GM19193 (cell line): Measurements from ENCODE around the gene TNNC1.

Source experiments
- POLR2A ChIP-seq: IDR thresholded peaks from 4 replicates; pipeline ENCODE4 v1.6.1; 2011; ENCODE audit not compliant: insufficient read depth, insufficient read length; ENCODE audit errors: extremely low read depth

Gene TNNC1

DNA sequence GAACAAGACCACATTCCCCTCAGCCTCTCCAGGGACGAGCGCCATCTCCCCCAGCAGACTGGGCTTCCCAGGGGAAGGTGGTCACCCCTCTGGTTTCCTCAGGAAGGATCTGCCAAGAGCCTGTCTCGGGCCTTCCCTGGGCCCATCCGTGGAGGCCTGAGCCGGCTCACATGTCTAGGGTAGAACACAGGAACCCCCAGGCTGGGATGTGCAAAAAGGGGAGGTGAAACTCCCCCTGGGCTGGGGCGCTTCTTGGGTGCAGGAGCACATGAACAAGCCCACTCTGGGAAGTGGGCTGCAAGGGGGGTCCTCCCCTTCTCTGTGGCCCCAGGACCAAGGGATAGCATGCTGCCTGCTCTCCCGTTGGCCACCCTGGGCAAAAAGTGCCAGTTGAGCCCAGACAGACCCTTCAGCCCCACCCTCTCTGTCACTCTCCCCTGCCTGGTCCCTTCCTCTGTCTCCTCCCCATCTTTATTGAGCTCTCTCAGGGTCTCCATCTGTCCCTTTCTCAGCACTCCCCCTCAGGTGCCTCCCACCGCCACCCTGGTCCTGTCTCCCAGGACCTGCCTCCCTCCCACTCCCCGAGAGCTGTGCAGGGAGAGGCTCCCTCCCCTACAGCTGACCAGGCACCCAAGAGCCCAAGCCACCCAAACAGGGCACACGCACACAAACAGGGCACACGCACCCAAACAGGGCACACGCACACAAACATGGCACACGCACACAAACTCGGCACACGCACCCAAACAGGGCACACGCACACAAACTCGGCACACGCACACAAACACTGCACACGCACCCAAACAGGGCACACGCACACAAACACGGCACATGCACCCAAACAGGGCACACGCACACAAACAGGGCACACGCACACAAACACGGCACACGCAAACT lies 9.8 kb downstream of the TNNC1 start:
- TF ChIP-seq POLR2A, result no peak

DNA sequence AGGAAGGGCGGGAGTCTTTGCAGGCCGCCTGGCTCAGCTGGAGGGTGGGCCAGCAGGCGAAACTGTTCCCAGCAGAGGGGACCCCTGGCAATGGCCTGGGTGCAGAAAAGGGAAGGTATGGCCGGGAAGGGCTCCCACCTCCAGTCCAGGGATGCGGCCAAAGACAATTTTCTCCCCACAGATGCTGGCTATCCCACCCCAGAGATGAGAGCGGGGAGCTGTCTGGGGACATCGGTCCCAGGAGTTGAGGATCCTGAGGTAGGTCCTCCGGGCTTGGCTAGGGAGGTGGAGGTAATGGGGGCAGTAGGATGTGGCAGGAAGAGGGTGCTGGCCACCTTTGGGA lies 10.6 kb downstream of the TNNC1 start:
- TF ChIP-seq POLR2A, result no peak

DNA sequence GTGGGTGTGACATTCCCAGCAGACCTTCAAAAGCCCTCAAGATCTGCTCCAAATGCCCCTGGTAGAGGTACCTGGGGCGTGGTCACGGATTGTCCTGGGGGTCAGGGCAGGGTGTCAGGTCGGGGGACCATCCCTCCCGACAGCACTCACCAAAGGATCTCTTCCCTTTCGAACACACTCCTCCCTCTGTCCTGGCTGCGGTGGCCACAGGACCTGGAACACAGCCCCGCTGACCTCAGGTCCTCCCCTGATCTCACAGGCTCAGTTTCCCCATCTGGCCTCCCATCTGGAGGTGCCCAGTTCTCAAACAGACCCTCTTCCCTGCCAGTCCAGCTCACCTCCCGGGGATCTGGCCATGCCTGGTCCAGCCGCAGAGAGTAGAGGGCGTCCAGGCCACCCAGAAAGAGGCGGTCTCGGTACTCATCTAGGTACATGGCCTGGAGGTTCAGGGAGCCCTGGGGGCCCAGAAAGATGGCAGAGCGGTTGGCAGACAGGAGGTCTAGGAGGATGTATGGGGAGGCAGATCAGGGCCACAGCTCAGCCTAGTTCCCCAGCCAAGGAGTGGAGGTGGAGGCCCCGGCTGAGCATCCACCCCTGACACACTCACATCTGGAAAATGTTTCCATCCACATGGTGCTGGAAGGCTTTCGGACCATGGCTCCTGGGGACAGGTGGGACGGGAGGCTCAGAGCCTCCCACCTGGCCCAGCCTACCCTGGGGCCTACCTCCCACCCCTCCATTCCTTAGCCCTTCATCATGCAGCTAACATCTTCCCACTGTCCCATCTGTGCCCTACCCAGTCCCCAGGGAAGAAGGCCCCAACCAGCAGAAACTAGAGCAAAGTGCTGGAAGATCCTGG lies 11.2 kb downstream of the TNNC1 start:
- TF ChIP-seq POLR2A, result no peak

DNA sequence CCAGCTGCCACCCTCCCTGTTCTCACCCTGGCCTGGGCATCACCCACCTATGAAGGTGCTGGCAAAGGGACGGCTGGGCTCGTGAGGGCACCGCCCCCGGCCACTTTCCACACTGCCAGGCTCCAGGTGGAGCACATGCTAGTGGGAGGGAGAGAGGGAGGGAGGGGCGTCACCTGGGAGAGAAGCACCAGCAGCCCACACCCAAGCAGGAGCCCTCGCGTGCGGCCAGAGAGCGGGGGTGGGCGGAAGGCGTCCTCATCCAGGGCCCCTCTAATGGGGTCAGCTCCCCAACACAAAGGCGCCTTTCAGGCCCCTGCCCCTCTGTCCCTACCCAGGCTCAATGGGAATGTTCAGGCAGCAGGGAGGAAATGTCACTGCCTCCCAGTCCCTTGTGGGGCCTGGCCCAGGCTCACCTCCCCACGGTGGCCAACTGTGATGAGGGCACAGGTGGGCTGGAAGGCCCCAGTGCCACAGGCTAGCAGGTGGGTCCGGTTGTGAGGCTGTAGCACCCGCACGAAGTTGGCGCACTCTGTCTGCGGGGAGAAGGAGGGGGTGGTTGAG lies 12.0 kb downstream of the TNNC1 start:
- no peak for TF ChIP-seq POLR2A

DNA sequence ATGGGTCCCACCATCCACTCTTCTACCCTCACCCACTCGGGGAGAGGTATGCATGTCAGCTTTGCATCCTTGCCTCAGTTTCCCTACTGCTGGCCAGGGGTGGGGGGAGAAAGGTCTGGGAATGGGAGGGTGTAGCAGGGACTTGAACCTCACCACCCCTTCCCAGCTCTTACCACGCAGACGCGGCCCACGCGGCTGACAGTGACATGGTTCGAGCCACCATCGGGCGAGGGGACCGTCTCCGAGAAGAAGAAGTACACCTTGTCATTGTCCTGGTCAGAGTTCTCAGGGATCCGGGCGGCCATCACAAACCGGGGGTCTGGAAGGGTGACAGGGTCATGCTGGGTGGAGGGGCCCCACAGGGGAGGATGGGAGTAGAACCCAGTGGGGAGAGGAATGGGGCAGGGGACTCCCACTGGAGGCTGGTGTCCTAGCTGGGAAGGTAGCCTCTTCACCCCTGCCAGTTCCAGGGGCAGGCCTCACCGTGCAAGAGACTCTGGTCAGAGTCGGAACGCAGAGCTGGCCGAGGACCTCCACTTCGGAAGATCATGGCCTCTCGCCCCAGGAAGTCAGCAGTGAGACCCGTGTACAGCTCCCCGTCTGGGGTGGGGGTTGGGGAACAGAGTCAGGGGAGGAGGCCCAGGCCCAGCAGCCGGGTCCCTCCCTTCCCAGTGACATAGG lies 12.6 kb downstream of the TNNC1 start:
- TF ChIP-seq POLR2A, result no peak

DNA sequence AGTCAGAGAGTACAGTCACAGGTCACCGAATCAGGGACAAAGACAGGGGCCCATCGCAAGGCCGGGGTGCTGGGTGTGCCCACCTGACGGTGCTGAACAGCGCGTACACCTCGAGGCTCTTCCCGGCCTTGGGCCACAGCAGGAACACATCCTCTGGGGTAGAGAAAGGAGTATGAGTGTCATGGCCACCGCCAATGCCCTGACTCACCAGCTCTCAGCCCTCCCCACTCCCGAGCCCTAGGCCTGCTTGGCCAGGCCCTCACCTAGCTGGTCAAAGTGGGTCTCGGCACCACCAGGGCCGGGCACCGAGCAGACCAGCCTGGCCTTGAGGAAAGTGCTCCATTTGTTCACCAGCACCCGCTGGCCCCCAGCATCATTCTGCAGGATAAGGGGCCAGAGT lies 13.2 kb downstream of the TNNC1 start:
- no peak for TF ChIP-seq POLR2A

DNA sequence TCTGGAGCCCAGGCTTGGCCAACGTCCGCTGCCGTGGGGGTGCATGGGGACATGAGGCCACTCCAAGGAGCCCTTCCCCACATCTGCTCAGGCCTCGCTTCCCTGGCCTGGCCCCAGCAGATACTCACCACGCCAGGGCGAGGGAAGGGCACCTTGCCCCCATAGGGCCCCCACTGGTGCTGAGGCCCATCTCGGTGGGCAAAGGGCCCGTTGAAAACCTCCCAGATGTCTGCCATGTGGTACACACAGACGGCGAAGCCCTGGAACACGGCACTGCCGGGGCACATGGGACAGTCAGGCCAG lies 13.6 kb downstream of the TNNC1 start:
- no peak for TF ChIP-seq POLR2A

DNA sequence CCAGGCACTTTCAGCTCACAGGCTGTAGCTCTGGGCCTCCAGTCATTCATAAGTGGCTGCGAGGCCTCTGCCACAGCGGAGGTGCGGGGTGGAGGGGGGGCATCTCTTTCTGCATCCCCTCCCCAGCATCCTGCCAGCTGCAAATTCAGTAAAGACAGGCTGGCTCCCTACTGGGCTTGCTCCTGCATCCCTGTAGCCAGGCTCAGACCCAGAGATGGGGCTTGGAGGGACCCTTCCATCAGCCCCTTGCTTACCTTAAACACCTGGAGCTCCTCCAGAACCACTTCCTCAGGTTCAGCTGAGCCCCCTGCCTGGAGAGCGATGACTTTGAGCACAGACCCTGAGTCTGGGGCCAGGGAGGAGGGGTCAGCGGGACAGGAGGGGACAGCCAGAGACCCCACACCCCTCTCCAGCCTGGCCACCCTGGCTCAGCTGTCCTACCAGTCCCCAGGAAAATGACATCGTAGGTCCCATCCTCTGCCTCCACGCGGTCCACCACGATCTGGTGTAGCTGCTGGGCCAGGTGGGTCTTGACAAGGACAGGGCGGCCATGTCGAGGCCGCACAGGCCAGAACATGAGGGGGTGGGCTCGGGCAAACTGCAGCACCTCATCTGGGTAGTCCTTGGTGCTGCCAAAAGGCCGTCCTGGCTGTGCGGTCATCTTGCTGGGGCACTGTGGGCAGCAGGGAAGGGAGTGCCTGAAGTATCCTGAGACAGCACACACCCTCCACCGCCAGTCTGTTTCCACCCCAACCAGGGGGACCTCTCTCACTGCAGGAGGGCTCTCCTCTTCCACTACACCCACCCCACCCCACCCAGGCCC lies 14.2 kb downstream of the TNNC1 start:
- TF ChIP-seq POLR2A, result no peak

DNA sequence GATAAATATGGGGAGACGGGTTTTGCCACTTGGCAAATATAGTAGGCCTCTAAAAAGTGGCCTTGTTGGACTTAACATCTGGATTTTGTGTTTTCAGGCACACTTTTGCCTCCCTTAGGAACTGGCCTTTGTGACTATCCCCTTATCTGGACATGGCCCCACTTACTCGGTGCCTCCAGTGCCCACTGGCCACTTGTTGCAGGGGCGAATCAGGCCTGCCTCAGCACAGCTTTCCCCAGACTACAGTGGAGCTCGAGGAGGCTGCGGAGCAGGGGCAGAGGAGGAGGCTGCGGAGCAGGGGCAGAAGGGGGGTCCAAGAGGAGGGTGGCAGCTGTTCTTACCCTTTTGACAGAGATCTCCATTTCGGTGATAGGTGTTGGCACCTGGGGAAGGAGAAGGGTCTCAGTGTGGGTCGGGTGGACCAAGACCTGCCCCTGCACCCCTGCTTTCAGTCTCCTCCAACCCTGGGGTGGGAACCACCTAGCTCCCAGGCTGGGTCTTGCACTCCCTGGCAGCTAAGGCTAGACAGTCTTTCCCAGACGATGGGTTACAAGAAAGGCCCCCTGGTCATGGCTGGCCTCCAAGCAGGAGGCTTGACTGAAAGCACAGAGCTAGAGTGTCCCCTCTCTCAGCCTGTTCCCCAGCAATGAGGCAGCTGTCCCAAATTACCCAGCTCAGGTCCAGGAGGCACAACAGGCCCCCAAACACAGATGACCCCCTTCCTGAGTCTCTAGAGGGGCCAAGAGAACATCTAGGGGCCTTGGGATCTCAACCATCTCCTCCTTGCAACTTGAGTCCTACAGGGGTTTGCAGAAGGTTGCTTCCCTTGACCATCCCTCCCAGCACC lies 15.0 kb downstream of the TNNC1 start:
- TF ChIP-seq POLR2A, result no peak

DNA sequence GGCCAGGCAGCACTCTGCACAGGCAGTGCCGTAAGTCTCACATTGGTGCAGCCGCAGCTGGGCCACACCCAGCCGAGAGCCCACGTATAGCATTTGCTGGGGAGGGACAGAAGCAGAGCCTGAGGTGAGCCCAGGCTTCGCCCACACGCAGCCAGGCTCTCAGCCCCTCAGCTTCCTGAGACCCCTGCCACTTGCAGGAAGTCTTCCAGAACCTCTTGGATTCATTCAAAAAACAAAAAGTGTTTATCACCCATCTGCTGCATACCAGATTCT lies 15.8 kb downstream of the TNNC1 start:
- TF ChIP-seq POLR2A, result no peak

DNA sequence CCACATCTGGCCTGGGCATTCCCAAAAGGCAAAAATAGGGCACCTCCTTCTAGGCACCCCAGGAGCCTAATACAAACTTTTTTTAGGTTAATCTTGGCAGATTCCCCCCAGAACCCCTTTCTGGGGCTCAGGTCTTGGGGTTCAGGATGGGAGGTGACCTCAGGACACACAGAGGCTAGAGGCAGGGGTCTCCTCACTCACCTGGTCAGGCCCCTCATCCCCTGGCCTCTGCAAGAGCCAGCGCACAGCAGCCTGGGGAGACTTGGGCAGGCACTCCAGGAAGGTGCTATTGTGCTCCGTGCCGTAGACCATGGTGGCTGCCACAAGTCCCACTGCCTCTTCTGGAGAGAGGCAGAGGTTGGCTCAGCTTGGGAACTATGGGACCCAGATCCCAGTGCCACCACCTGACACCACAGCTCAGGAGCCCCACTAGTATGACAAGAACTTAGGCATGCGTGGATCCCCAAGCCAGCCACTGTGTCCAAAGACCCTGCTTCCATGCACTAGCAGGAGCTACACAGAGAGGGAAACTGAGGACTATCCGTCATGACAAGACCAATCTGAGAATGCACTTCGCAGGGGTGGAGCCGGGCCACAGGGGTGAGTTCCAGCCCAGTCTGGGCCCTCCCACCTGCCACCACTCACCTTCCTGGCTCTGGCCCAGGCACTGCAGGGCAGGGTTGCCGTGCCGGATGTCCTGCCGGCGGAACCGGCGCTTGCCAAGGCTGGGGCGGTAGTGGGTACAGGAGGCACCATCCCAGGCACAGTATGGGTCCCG lies 16.3 kb downstream of the TNNC1 start:
- TF ChIP-seq POLR2A, result no peak

DNA sequence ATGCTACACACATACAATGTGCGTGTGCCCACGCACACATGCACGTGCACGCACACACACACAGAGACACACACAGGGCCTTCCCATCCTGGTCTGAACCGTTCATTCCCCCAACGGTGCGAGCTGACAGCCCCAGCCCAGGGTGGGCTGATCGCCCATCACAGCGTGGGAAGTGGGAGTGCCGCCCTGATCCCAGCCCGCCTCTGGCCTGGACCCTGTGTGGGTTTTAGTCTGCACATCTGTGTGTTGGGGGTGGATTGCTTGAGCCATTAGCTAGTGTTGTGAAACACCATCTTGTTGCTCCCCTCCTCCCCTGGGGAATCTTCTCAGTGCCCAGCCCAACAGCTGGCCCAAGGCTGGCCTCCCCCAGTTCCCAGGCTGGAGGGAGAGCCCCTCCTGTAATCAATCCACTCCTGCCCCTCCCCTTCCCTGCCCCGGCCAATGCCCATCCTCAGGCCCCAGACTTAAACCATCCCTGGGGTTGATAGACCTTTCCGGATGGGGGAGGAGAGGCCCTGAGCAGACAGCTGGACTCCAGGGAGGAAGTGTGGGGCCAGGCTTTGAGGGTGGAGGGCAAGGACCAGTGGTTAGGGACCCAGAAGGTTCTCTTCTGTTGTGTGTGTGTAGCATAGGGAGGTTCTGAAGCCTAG lies 17.2 kb downstream of the TNNC1 start:
- TF ChIP-seq POLR2A, result no peak
